SK-MEL-5 (cell line): ENCODE measurements around the gene SKIL. TPM values are rescaled to one million over a fixed set of nuclear protein-coding genes. Genes with fewer than 3 reads are reported as not detected.
A peak's percentile ranks its signal among the peaks of the same experiment; 100 is the strongest.
"Not testable (repeated sequence)": the region's sequence is repeated elsewhere in the genome, so short reads cannot be mapped to it uniquely, and the experiment has no call there.

Source experiments
- DNase-seq: peaks from one replicate; pipeline ENCODE4 v3.0.0-alpha.2; 2016; ENCODE audit warnings: low read depth, low spot score
- in situ Hi-C: cut with HindIII; loops from 2 replicates; pipeline ENCODE4 v1.10.0; 2016; ENCODE audit warnings: low sequenced_read_pairs, high pct_unique_total_duplicates, low pct_unique_long_range_greater_than_20kb
- polyA plus RNA-seq, 2 experiments: library from polyadenylated mRNA; depleted of rRNA; stranded (reverse); fragments of >200 nt; gene quantifications; 2 replicates each; pipeline ENCODE4 v1.2.3, GENCODE V29; 2015
- total RNA-seq: library from RNA; depleted of rRNA; stranded (reverse); fragments of >200 nt; shearing (Covaris generic); gene quantifications from 2 replicates; pipeline ENCODE4 v1.2.3, GENCODE V29; 2014; rRNA removed

The SKIL gene, protein sequence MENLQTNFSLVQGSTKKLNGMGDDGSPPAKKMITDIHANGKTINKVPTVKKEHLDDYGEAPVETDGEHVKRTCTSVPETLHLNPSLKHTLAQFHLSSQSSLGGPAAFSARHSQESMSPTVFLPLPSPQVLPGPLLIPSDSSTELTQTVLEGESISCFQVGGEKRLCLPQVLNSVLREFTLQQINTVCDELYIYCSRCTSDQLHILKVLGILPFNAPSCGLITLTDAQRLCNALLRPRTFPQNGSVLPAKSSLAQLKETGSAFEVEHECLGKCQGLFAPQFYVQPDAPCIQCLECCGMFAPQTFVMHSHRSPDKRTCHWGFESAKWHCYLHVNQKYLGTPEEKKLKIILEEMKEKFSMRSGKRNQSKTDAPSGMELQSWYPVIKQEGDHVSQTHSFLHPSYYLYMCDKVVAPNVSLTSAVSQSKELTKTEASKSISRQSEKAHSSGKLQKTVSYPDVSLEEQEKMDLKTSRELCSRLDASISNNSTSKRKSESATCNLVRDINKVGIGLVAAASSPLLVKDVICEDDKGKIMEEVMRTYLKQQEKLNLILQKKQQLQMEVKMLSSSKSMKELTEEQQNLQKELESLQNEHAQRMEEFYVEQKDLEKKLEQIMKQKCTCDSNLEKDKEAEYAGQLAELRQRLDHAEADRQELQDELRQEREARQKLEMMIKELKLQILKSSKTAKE
- 18.5 and 21.3 TPM in 2 replicates for total RNA-seq
- polyA plus RNA-seq (2015; cell fraction: cytosol; rRNA removed), result 5.6 and 9.3 TPM in 2 replicates
- 13.1 and 16.1 TPM in 2 replicates for polyA plus RNA-seq (2015; cell fraction: nucleus; rRNA removed)

DNA sequence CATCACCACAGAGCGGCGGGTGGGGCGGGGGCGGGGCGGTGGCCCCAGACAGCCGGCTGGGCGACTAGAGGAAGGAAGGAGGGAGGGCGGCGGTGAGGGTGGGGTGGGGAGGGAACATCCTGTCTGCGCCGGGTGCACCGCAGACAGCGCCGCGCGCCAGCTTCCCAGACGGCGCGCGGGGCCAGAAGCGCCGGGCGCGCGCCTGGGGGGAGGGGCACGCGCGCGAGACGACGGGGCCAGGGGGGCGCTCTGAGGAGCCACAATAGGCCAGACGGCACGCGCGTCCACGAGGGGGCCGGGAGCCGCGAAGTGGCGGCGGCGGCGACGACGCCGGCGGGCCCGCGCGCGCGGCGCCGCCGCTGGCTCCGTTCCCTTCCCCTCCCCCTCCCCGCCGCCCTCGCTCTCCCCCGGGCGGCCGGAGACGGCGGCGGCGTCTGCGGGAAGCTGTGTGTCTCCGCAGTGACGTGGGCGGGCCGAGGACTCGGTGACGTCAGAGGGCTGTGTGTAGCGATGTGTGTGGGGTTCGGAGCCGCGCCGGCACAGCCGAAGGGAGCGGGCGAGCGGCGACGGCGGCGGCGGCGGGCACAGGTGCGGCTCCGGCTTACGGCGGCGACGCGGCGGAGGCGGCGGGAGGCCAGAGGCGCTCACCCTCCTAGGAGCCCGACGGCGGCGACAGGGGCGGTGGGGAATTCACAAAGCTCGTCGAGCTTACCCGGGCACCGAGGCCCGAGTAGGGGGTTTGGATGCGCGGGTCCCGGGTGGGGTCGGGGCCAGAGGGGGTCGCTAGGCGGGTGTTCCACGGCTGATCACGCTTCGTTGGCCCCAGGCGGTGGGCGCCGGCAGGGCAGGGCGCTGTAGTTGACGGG lies at the start of gene SKIL:
TSS of gene SKIL (plus strand) at position 540 of the 866 bp plus-strand sequence. CDS start 2,617 bp downstream, outside the sequence.
- in situ Hi-C loops, result no loop called here

DNA sequence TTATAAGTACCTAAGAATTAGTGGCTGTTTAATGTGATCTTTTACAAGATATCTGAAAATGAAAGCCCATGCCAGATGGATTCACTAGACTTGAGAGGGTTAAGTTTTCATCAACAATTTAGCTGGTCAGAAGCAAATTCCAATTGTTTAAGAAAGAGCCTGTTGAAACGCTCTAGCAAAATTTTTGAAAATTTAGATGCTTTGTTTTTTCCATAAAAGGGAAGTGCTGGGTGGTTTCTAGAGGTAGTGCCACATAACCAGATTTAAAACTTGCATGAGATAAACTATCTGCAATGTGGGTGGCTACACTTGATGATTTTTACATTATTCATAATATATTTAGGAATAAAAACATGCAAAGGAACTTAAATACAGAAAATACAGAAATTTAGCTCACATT lies 48.5 kb upstream of the SKIL start:
- in situ Hi-C loops, result no loop called here
- DNase-seq, result no peak

More for the DNA sequence above, at the start of gene SKIL:
- peak; percentile 94 for DNase-seq

DNA sequence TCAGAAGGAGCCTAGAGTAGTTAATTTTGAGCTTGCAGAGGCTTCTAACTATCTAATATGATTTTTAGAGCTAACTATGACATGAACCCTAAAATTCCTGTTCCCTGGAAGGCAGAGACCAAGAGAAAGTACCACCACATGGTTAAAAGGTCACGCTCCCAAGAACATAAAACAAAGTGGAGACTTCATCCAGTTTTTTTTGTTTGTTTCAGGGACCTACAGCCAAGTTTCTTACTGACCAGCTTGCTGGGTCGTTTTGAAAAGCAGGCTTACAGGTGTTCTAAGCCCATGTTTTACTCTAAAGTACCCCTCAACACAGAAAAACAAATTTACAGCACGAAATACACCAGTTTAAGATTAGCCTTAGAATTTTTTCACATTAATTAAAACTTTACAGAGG lies 39.6 kb upstream of the SKIL start:
- DNase-seq, result no peak

DNA sequence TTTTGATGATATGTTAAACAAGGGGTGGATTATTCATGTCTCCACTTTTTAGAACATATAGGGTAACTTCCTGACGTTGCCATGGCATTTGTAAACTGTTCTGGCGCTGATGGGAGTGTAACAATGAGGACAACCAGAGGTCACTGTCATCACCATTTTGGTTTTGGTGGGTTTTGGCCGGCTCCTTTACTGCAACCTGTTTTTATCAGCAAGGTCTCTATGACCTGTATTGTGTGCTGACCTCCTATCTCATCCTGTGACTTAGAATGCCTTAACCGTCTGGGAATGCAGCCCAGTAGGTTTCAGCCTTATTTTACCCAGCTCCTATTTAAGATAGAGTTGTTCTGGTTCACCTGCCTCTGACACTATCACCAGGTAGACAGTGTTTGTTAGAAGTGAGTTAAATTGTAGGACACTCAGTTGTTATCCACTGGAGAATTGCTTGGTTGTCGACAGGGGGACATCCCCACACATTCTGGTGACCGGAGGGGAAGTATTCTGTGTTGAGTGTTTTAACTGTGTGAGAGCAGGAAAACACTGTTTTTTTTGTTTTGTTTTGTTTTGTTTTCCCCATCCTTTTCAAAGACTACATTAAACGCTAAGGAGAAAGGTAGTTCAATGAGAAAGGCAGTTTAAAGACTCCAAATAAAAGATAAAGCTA lies 36.9 kb upstream of the SKIL start:
- DNase-seq, result no peak
- in situ Hi-C loops, result no loop called here

More for the DNA sequence above, 39.6 kb upstream of the SKIL start:
- in situ Hi-C loops, result no loop called here

DNA sequence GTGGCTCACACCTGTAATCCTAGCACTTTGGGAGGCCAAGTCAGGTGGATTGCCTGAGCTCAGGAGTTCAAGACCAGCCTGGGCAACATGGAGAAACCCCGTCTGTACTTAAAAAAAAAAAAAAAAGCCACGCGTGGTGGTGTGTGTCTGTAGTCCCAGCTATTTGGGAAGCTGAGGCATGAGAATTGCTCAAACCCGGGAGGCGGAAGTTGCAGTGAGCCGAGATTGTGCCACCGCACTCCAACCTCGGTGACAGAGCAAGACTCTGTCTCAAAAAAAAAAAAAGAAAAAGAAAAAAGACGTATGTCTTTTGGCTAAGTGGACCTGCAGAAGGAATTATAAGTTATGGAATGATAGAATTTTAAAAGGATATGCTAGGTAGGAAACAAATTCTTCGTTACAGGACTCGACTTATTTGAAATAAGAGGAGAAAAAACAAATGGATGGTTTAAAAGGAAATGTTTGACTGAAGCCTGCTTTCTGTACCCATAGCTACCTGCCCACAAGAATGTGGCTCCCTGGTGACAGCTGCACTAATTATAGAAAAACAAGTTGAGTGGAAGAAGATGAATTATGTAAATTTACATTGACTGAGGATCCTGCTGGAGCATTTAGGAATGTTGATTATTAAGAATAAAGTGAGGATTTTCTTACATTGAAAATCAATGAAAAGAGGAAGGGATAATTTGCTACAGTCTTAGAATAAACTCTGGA lies 36.0 kb upstream of the SKIL start:
- DNase-seq, result no peak
- in situ Hi-C loops, result no loop called here

DNA sequence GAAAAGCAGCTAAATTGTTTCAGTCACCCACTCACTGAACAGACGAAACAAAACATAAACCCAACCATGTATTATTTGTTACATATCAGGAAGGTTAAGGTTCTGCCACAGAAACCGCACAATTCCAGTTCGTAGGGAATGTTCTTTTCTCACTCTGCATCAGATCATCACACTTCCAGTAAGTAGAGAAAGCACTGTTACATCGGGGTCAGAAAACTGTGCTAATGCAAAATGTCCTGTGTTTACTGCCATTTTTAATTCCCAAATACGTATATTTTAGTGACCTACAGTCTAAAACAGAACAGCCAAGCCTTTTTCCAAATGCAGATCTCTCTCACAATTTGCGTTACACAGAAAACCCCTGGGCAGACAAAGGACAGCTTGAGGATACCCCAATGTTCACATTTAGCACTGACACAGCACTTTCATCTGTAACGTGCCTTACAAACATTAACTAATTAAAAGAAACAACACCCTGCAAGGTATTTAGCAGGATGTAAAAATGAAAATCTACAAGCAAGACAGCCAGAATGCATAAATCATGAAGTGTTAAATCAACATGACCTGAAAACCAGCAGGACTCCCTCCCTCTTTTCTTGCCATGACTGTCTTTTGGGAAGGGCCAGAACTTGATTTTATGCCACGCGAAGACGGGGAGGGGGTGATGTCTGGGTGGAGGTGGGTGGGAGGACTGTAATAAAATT lies 34.8 kb upstream of the SKIL start:
- in situ Hi-C loops, result no loop called here
- DNase-seq, result no peak

DNA sequence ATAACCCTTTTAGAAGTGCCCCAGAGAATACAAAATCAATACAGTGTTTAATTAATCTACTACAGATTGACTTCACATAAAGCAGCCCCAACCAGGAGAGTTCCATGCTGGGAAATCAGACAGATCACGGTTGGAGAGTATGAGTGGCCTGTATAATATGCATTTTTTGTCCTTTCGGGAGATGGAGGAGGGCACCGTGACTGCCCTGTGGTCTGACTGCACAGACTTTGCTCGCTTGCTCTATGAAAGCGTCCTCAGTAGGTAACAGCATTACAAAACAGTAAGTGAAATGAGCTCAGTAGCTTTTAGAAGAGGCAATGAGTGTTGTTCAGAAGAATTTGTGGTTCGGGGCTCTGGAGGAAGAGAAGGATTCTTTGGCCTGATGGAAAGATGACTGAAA lies 34.2 kb upstream of the SKIL start:
- DNase-seq, result no peak
- in situ Hi-C loops, result no loop called here

DNA sequence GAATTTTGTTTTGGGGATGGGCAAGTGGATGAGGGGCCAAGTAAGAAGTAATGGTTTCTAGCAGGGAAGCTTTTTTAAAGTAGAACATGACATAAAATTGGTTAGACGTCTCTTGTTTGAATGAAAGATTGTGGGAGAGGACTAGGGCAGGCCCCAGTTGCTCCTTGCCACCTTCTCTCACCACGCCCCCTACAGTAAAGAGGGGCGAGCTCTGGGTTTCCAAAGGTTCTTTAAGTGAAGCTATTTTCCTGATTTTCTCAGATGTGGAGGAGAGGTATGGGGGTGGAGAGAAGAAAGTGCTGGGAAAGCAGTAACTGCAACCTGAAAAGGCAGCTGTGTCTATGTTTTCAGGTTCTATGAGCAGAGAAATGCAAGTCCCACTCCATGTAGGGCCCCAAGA lies 32.6 kb upstream of the SKIL start:
- no peak for DNase-seq
- in situ Hi-C loops, result no loop called here

DNA sequence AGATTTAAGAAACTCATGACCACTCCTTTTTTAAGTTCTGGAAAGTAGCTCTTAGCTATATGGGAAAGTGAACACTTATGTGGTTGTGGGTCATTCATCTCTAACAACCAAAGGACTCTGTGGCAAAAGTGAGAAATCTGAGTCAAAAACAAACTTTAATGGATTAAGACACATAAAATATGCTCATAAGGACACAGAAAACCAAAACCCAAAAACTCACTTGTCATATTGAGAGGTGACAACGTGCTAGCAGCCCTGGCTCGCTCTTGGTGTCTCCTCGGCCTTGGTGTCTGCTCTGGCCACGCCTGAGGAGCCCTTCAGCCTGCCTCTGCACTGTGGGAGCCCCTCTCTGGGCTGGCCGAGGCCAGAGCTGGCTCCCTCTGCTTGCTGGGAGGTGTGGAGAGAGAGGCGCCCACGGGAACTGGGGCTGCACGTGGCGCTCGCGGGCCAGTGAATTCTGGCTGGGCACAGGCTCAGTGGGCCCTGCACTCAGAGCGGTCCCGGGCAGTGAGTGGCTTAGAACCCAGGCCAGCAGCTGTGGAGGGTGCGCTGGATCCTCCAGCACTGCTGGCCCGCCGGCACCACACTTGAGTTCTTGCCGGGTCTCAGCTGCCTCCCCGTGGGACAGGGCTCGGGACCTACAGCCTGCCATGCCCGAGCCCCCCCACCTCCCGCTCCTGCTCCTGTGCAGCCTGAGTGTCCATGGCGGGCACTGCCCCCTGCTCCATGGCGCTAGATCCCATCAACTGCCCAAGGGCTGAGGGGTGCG lies 30.3 kb upstream of the SKIL start:
- in situ Hi-C loops, result no loop called here
- no peak for DNase-seq

DNA sequence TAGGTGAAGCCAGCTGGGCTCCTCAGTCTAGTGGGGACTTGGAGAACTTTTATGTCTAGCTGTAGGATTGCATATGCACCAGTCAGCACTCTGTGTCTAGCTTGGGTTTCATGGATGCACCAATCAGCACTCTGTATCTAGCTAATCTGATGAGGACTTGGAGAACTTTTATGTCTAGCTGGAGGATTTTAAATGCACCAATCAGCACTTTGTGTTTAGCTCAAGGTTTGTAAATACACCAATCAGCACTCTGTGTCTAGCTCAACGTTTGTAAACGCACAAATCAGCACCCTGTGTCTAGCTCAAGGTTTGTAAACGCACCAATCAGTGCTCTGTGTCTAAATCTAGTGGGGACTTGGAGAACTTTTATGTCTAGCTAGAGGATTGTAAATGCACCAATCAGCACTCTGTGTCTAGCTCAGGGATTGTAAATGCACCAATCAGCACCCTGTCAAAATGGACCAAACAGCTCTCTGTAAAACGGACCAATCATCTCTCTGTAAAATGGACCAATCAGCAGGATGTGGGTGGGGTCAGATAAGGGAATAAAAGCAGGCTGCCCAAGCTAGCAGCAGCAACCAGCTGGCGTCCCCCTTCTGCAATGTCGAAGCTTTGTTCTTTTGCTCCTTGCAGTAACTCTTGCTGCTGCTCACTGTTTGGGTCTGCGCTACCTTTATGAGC lies 29.5 kb upstream of the SKIL start:
- DNase-seq, in situ Hi-C loops: not testable (repeated sequence)

DNA sequence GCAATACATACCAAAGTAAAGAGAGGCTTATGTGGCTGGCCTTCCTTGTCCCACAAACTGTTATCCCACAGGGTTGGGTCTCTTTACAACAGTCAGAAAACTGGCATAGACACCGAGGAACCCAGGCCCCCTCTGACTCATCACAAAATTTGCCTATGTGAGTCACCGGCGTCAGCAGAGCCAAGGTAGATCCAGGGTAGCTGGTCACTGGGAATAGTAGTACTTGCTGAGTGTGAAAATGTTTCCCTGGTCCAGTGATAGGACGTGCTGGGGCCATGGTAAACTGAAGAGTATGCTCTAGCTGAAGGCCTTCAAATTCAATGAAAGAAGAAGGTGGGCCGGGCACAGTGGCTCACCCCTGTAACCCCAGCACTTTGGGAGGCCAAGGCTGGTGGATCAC lies 27.1 kb upstream of the SKIL start:
- DNase-seq, result no peak
- in situ Hi-C loops, result no loop called here

DNA sequence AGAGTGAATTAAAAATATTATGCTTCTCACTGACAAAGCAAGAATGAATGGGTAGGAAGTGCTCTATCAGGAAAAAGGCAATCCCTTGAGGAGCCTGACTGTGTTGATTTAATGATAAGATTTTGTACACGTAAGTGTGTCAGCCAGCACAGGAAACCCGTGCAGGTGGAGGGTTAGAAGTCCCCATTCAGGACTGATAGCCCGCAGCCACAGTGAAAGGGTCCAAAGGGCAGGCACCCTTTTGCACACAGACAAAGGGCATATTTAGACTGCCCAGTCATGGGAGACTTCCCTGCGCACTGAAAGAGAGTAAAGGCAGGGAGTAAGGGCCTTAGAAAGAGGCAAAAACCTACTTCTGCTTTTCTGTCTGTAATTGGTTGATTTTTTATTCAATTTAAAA lies 26.4 kb upstream of the SKIL start:
- in situ Hi-C loops, result no loop called here

DNA sequence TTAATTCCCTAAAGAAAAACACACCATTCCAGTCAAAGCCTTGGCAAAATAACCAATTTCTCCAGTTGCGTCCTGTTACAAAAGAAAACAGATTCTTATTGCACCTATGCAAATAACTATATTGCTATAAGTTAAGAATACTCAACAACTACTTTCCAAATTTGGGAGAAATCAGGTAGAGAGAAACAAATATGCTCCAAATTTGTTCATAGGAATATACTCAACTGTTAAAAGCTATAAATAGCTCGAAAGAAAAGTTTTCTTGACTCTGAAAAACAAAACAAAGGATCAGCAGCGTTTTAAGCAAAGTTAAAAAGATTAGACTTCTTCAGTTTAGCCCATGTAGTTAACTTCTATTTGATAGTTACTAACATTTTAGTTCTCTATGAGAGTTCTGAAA lies 20.1 kb upstream of the SKIL start:
- in situ Hi-C loops, result no loop called here

More for the DNA sequence above, 26.4 kb upstream of the SKIL start:
- DNase-seq, result peak; percentile 58

DNA sequence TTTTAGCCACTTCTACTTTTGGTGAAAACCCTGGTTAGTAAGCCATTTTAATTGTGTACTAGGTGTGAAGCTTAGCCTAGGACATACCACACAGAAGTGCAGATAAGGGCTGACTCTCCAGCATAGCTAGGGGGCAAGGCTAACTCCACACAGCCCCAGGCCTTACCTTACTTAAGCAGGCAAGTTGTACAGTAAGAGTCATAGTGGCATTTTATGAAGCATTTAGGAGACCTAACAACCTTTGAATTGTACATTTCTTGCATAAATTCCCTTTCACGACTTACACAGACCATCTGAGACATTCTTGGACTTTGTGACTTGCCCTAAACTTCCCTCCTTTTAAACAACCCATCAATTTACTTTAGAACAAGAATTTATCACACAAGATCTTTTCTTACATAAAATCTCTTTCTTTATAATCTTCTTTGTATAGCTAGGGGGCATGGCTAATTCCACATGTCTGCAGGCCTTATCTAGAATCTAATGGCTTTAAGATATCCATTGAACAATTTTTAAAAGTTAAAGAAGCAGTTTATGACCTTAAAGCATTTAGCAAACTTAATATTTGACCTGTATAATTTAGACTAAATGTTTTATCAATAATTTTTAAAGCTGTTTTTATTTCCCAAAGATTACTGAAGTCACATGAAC lies 18.7 kb upstream of the SKIL start:
- in situ Hi-C loops, result no loop called here
- DNase-seq, result no peak

More for the DNA sequence above, 20.1 kb upstream of the SKIL start:
- DNase-seq, result no peak

DNA sequence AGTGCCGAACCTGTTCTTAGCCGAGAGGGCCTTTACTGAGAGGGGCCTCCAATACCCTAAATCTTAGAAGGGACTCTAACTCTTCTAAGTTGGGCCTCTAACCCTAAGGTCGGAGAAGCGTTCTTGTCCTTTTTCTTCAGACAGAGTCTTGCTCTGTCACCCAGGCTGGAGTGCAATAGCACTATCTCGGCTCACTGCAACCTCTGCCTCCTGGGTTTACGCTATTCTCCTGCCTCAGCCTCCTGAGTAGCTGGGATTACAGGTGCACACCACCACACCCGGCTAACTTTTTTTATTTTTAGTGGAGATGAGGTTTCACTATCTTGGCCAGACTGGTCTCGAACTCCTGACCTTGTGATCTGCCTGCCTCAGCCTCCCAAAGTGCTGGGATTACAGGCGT lies 15.2 kb upstream of the SKIL start:
- DNase-seq, in situ Hi-C loops: not testable (repeated sequence)
